Activated CD8-positive, alpha-beta T cell treated with anti-CD3 and anti-CD28 coated beads for 36 hours (primary cell): ENCODE data around the gene EML1. TPM values are rescaled to one million over a fixed set of nuclear protein-coding genes. Genes with fewer than 3 reads are reported as not detected.

Experiments
- ATAC-seq: fragments of 200-7000 bp; cut with Tn5 transposase; one replicate; pipeline ENCODE4 v1.10.0; 2021; ENCODE audit warnings: mild to moderate bottlenecking, moderate library complexity
- CTCF ChIA-PET: fragments of 350-600 bp; sonication (Branson Sonifier 250); formaldehyde crosslinking; loops from one replicate; lab custom pipeline; 2021; ENCODE audit warnings: antibody characterized with exemption; lab: Charles Lee
- POLR2A ChIA-PET: fragments of 350-600 bp; sonication (Branson Sonifier 250); formaldehyde crosslinking; loops from one replicate; lab custom pipeline; 2021; ENCODE audit warnings: antibody characterized with exemption; lab: Charles Lee
- DNase-seq: peaks from one replicate; pipeline ENCODE4 v3.0.0-alpha.2; 2020
- H3K27ac Mint-ChIP-seq: one replicate; pipeline ENCODE4 v1.8.0; 2021; ENCODE audit warnings: mild to moderate bottlenecking, mixed read lengths
- H3K27me3 Mint-ChIP-seq: one replicate; pipeline ENCODE4 v1.8.0; 2021; ENCODE audit warnings: mixed read lengths
- H3K36me3 Mint-ChIP-seq: one replicate; pipeline ENCODE4 v1.8.0; 2021; ENCODE audit warnings: low read depth, mixed read lengths
- H3K4me1 Mint-ChIP-seq: one replicate; pipeline ENCODE4 v1.8.0; 2021; ENCODE audit warnings: low read depth, mixed read lengths
- H3K4me3 Mint-ChIP-seq: one replicate; pipeline ENCODE4 v1.8.0; 2021; ENCODE audit warnings: mild to moderate bottlenecking, moderate library complexity, mixed read lengths
- H3K9me3 Mint-ChIP-seq: one replicate; pipeline ENCODE4 v1.8.0; 2021; ENCODE audit warnings: mixed read lengths
- intact Hi-C: fragments of 100-400 bp; cut with micrococcal nuclease; formaldehyde crosslinking; loops from one replicate; pipeline ENCODE4 v1.10.0; 2022
- total RNA-seq, 2 experiments: library from RNA; stranded (reverse); gene quantifications; one replicate each; pipeline ENCODE4 v1.2.3, GENCODE V29; 2021
- TF ChIP-seq, protein P1 (sequence below): fragments of 200-600 bp; IDR thresholded peaks from one replicate; pipeline ENCODE4 v1.8.0; 2022; ENCODE audit warnings: antibody characterized with exemption, mild to moderate bottlenecking

EML1 gene
- total RNA-seq, 2 experiments from 2014 or later: 0.56 to 0.70 TPM

DNA sequence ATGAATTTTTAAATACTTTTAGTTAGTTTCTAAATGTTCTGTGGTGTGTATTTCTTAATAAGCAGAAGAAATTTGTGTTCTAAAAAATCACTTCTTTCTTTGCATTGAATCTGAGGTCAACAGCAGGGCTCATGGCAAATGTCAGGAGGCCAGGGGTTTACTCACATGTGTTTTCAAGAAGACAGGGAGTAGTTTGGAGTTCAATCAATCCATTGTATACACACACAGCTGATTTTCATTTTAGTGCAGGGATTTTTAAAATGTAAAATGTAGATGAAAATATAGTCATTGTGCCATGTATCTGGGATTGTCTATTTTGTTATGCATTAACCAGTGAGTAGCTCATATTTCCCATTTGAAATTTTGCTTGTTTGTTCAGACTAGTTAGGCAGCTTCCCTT, 62.1 kb downstream of the EML1 start:
- TF ChIP-seq, protein P1, sequence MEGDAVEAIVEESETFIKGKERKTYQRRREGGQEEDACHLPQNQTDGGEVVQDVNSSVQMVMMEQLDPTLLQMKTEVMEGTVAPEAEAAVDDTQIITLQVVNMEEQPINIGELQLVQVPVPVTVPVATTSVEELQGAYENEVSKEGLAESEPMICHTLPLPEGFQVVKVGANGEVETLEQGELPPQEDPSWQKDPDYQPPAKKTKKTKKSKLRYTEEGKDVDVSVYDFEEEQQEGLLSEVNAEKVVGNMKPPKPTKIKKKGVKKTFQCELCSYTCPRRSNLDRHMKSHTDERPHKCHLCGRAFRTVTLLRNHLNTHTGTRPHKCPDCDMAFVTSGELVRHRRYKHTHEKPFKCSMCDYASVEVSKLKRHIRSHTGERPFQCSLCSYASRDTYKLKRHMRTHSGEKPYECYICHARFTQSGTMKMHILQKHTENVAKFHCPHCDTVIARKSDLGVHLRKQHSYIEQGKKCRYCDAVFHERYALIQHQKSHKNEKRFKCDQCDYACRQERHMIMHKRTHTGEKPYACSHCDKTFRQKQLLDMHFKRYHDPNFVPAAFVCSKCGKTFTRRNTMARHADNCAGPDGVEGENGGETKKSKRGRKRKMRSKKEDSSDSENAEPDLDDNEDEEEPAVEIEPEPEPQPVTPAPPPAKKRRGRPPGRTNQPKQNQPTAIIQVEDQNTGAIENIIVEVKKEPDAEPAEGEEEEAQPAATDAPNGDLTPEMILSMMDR: no peak
- Mint-ChIP-seq H3K4me1 (no peaks in the 10 kb centered on the region), H3K36me3 (no peaks in the 10 kb centered on the region), H3K27ac (no peak overlapping the region), H3K4me3 (no peak overlapping the region), H3K27me3 (peaks cover 8% of the 10 kb centered on the region), H3K9me3 (no peaks in the 10 kb centered on the region)
- POLR2A ChIA-PET: interaction anchor here (0.8 kb wide), 1 partner anchor 40 kb away, joined by 3 read pairs; no protein-coding TSS in a partner anchor
- intact Hi-C loops: no loop called here
- CTCF ChIA-PET: no interaction called here
- ATAC-seq (no peak), DNase-seq (no peak)

DNA sequence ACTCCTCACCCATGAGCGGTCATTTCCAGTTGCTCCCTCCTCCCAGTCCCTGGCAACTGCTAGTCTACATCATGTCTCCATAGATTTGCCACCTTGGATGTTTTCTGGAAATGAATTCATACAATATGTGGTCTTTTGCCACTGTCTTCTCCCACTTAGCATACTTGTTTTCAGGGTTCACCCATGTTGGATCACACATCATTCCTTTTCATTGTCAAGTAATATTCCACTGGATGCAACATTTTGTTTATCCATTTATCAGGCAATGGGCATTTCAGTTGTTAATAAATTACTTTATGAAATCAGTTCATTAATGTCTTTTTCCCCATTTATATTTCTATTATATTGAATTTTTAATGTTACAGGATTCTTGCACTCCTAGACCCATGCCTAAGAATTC, 64.3 kb downstream of the EML1 start:
- DNase-seq (no peak), ATAC-seq (no peak)
- H3K4me1 Mint-ChIP-seq: no peaks in the 10 kb centered on the region
- TF ChIP-seq, protein P1: no peak
- no peaks in the 10 kb centered on the region for H3K9me3 Mint-ChIP-seq
- H3K27me3 Mint-ChIP-seq: peaks cover 2% of the 10 kb centered on the region
- intact Hi-C loops: no loop called here
- H3K4me3 Mint-ChIP-seq: no peak overlapping the region
- no peak overlapping the region for H3K27ac Mint-ChIP-seq
- ChIA-PET POLR2A (no interaction called here), CTCF (no interaction called here)
- H3K36me3 Mint-ChIP-seq: no peaks in the 10 kb centered on the region

DNA sequence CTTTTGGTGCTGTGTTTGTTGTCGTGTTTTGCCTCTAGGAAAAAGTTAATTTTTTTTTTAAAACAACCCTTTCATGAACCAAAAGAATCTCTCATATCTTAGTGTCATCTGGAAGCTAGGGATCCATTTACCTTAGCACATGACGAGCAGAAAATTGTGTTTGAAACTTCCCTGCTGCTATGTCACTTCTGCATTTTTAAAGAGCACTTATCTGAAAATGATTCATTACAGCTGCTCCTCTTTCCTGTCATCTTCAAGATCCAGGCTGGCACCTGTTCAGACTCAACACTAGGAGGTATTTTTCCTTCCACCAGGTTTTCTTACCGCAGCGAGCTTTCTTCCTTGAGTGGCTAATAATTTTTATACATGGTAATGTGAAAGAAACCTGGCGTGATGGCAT, 67.0 kb downstream of the EML1 start:
- intact Hi-C loops: no loop called here
- TF ChIP-seq, protein P1: no peak
- ChIA-PET CTCF (no interaction called here), POLR2A (no interaction called here)
- ATAC-seq: no peak
- Mint-ChIP-seq H3K9me3 (no peaks in the 10 kb centered on the region), H3K4me3 (no peak overlapping the region), H3K4me1 (no peaks in the 10 kb centered on the region), H3K27me3 (peaks cover 2% of the 10 kb centered on the region), H3K27ac (no peak overlapping the region), H3K36me3 (no peaks in the 10 kb centered on the region)
- DNase-seq: no peak

DNA sequence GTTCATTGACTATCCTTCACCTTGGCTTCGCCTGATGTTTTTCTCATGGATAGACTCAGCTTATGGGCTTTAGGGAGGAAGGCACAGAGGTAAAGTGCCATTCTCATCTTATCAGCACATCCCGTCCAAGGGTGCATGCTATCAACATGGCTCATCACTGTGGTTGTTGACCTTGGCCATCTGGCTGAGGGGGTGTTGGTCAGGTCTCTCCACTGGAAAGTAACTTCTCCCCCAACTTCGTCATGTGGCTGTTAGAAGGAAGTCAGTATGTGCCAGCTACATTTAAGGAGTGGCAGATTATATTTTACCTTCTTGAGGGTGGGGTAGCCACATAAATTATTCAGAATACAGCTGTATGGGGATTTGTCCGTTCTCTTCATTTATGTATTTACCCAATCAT, 68.9 kb downstream of the EML1 start:
- intact Hi-C loops: no loop called here

DNA sequence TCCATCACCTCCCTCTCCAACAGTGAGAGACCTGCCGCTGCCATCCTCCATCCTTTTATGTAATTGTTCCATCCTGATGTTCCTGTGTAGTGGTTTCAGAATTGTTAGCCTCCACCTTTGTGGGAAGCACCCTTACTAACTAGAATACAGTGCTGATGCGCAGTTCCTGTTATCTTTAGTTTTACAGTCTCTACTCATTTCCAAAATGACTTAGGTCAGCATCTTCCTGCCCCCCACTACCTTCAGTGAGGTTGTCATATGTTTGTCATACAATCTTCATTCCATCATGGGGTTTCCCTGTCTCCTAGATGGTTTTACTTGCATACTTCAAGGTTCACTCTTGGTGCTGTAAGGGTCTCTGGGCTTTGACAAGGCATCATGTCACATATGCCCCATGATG, 69.8 kb downstream of the EML1 start:
- TF ChIP-seq, protein P1: no peak
- no peak for DNase-seq
- H3K27ac Mint-ChIP-seq: no peak overlapping the region
- no peaks in the 10 kb centered on the region for H3K36me3 Mint-ChIP-seq
- ChIA-PET CTCF (no interaction called here), POLR2A (no interaction called here)
- no peak for ATAC-seq
- intact Hi-C loops: no loop called here
- H3K4me3 Mint-ChIP-seq: no peak overlapping the region
- H3K27me3 Mint-ChIP-seq: peaks cover 4% of the 10 kb centered on the region
- H3K9me3 Mint-ChIP-seq: no peaks in the 10 kb centered on the region
- H3K4me1 Mint-ChIP-seq: no peaks in the 10 kb centered on the region

More for the DNA sequence above, 68.9 kb downstream of the EML1 start:
- Mint-ChIP-seq H3K36me3 (no peaks in the 10 kb centered on the region), H3K9me3 (no peaks in the 10 kb centered on the region), H3K4me3 (no peak overlapping the region), H3K27me3 (peaks cover 4% of the 10 kb centered on the region), H3K27ac (no peak overlapping the region), H3K4me1 (no peaks in the 10 kb centered on the region)
- POLR2A ChIA-PET: no interaction called here
- CTCF ChIA-PET: interaction anchor here (0.7 to 1.1 kb wide), 2 partner anchors 37 to 110 kb away, joined by 3 to 5 read pairs; no protein-coding TSS in a partner anchor
- TF ChIP-seq, protein P1: no peak
- no peak for DNase-seq
- ATAC-seq: no peak
